H1 (cell line): ENCODE results near the gene CKLF. TPM values are rescaled to one million over a fixed set of nuclear protein-coding genes. Genes with fewer than 3 reads are reported as not detected.

ENCODE experiments used
- CTCF ChIP-seq, 3 experiments: IDR thresholded peaks; 1 replicate in 2 of 3; 2 replicates in 1 of 3; pipeline versions ENCODE4 v1.5.1 to v1.6.1; 2011; ENCODE audit warnings: low read length in 3 of 3, mild to moderate bottlenecking in 3 of 3, inconsistent platforms in 2 of 3, low read depth in 1 of 3, moderate library complexity in 1 of 3; ENCODE audit not compliant: insufficient read depth in 1 of 3; ENCODE audit errors: control extremely low read depth in 1 of 3
- EZH2 ChIP-seq: fragments of 200-600 bp; sonication (generic); IDR thresholded peaks from 2 replicates; pipeline ENCODE4 v1.7.1; 2012; ENCODE audit warnings: low read depth, mild to moderate bottlenecking, moderate library complexity, low read length, inconsistent platforms; ENCODE audit not compliant: severe bottlenecking
- PHF8 ChIP-seq: fragments of 200-600 bp; sonication (generic); conservative IDR thresholded peaks from 2 replicates; pipeline ENCODE4 v1.7.1; 2012; ENCODE audit warnings: low read depth, mild to moderate bottlenecking, inconsistent platforms, low read length, moderate library complexity
- SIN3A ChIP-seq, 2 experiments: IDR thresholded peaks in 1 of 2; conservative IDR thresholded peaks in 1 of 2; 2 replicates each; pipeline ENCODE4 v1.6.1; 2011 to 2012; ENCODE audit warnings: low read length in 2 of 2, improper control_type of control experiment in 1 of 2, low read depth in 1 of 2, mild to moderate bottlenecking in 1 of 2
- TAF7 ChIP-seq: optimal IDR thresholded peaks from 2 replicates; pipeline ENCODE3; 2011; ENCODE audit warnings: low read depth, mild to moderate bottlenecking, inconsistent platforms, low read length, moderate library complexity, borderline replicate concordance
- ZNF274 ChIP-seq: IDR thresholded peaks from 2 replicates; pipeline ENCODE4 v1.7.0; 2012; ENCODE audit warnings: low read length, borderline replicate concordance; ENCODE audit errors: extremely low read depth
- polyA plus RNA-seq, 7 experiments: library from polyadenylated mRNA; depleted of rRNA in 3 of 7; stranded (reverse) in 5 of 7; unstranded in 2 of 7; fragments of >200 nt in 5 of 7; fragments of 200-250 nt in 2 of 7; gene quantifications; 1 replicate in 5 of 7; 2 replicates in 1 of 7; 4 replicates in 1 of 7; pipeline versions ENCODE4 v1.2.1 to v1.2.3, GENCODE V29; 2011 to 2013; ENCODE audit warnings: missing spikeins in 2 of 7, mixed read lengths in 2 of 7
- total RNA-seq: library from RNA; stranded (reverse); fragmentation: NEBNext Ultra II Directional; extraction: Animal tissue kit (Norgen Biotek cat#: 25700); gene quantifications from 2 replicates; pipeline ENCODE4 v1.2.1, GENCODE V29; 2021

The CKLF gene
- total and polyA plus RNA-seq, 2 of the 8 experiments (the other 6 are each of a cell fraction or from before 2014, with no cell fraction given): 21.1 to 63.5 TPM

DNA sequence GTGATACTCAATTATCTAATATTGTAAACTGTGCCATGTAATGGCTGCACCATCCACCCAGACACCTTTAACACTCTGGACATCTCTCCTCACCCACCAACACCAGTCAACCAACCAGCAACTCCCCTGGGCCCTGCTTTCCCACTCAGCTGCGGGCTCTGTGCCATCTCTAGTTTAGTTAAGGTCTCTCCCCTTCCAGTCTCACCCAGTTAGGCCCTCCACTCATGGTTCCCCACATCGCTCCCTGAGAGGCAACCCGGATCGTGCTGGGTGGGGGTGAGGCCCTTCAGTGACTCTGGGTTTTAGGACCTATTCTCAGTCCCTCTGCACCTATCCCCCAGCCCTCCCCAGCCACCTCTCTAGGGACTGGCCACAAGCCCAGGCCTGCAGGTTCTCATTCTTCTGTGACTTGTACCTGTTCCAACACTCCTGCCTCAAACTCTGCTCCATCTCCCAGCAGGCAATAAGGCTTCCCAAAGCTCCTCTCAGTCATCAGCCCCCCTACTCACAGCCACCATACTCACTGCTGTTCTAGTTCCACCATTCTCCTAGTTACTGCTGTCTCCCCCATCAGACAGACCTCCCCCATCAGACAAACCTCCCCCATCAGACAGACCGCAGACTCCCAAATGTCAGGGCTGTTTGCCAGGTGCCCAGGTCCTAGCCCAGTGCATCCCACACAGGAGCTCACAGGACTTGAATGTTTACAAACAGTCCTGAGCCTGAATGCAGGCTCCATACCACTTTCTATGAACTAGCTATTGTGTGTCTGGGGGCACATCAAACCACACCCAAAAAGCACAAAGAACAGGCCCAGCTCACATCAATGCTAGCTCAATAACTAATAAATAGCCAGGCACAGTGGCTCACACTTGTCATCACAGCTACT is 5.0 kb upstream of the CKLF start (continued):
- TF ChIP-seq CTCF (IDR thresholded peaks at IDR 0.05; ENCODE audit: control extremely low read depth in 1 of 3, insufficient read depth in 1 of 3, low read depth in 1 of 3, low read length in 3 of 3): no peak
- no peak for TF ChIP-seq EZH2
- no peak for TF ChIP-seq PHF8
- TF ChIP-seq TAF7: no peak
- TF ChIP-seq SIN3A (conservative IDR thresholded peaks at IDR 0.05 in 1 of 2, IDR thresholded peaks at IDR 0.05 in 1 of 2; ENCODE audit: low read depth in 1 of 2, low read length in 2 of 2): no peak
- TF ChIP-seq ZNF274: no peak
